Mesendoderm (in vitro differentiated cells): Measurements from ENCODE around the gene LIPE.

ENCODE experiments used
- DNase-seq: peaks from one replicate; pipeline ENCODE4 v3.0.0; 2013
- H2AK5ac ChIP-seq: 2 replicates; pipeline ENCODE4 v1.6.1; 2013; ENCODE audit warnings: low read length, inconsistent platforms
- H2BK120ac ChIP-seq: 2 replicates; pipeline ENCODE4 v1.6.1; 2013; ENCODE audit warnings: low read depth, mild to moderate bottlenecking, low read length, moderate library complexity, mixed read lengths
- H2BK15ac ChIP-seq: replicated peaks from 2 replicates; pipeline ENCODE4 v1.6.1; 2013; ENCODE audit warnings: low read depth, mild to moderate bottlenecking, moderate library complexity
- H2BK5ac ChIP-seq: 2 replicates; pipeline ENCODE4 v1.6.1; 2013; ENCODE audit warnings: low read length, inconsistent platforms
- H3K18ac ChIP-seq: 2 replicates; pipeline ENCODE4 v1.6.1; 2013; ENCODE audit warnings: mild to moderate bottlenecking, low read length, mixed read lengths
- H3K23ac ChIP-seq: one replicate; pipeline ENCODE4 v1.6.1; 2013; ENCODE audit warnings: low read length
- H3K27ac ChIP-seq: 2 replicates; pipeline ENCODE4 v1.5.1; 2013; ENCODE audit warnings: low read depth, mild to moderate bottlenecking, inconsistent platforms, low read length, moderate library complexity
- H3K27me3 ChIP-seq: 2 replicates; pipeline ENCODE4 v1.6.1; 2013; ENCODE audit warnings: low read length, control low read depth, mild to moderate bottlenecking, inconsistent platforms; ENCODE audit not compliant: insufficient read depth, poor library complexity
- H3K36me3 ChIP-seq: 2 replicates; pipeline ENCODE4 v1.6.1; 2013; ENCODE audit warnings: low read length, inconsistent platforms; ENCODE audit not compliant: control insufficient read depth, insufficient read depth
- H3K4ac ChIP-seq: one replicate; pipeline ENCODE4 v1.6.1; 2013; ENCODE audit warnings: low read depth, mild to moderate bottlenecking, low read length, moderate library complexity
- H3K4me1 ChIP-seq: 2 replicates; pipeline ENCODE4 v1.6.1; 2013; ENCODE audit warnings: low read depth, low read length, inconsistent platforms; ENCODE audit not compliant: control insufficient read depth
- H3K4me2 ChIP-seq: 2 replicates; pipeline ENCODE4 v1.6.1; 2013; ENCODE audit warnings: low read length
- H3K4me3 ChIP-seq: 2 replicates; pipeline ENCODE4 v1.5.1; 2013; ENCODE audit warnings: mild to moderate bottlenecking, low read length
- H3K56ac ChIP-seq: one replicate; pipeline ENCODE4 v1.6.1; 2013; ENCODE audit warnings: low read length
- H3K79me1 ChIP-seq: 2 replicates; pipeline ENCODE4 v1.6.1; 2013; ENCODE audit warnings: low read length, inconsistent platforms
- H3K79me2 ChIP-seq: 2 replicates; pipeline ENCODE4 v1.6.1; 2013; ENCODE audit warnings: mild to moderate bottlenecking, low read length; ENCODE audit not compliant: control insufficient read depth, insufficient read depth
- H3K9ac ChIP-seq: 2 replicates; pipeline ENCODE4 v1.6.1; 2013; ENCODE audit warnings: low read length, inconsistent platforms
- H4K5ac ChIP-seq: one replicate; pipeline ENCODE4 v1.6.1; 2013; ENCODE audit warnings: low read length
- H4K8ac ChIP-seq: one replicate; pipeline ENCODE4 v1.6.1; 2013; ENCODE audit warnings: low read depth, mild to moderate bottlenecking, control low read depth, low read length, moderate library complexity
- WGBS: extraction: QIAGEN DNeasy Blood & Tissue Kit; methylation state at CpG from one replicate; pipeline ENCODE4 v1.1.7; 2013; ENCODE audit warnings: low lambda C conversion rate, missing lambda C conversion rate; ENCODE audit not compliant: insufficient coverage; ENCODE audit errors: extremely low coverage; 5-methylcytosine and 5-hydroxymethylcytosine counted together

LIPE gene

GRCh38 chr19:42471554-42472249 is 44.5 kb upstream of the LIPE start:
- Histone ChIP-seq H3K36me3 (no peaks in the 10 kb centered on the region), H2AK5ac (no peak overlapping the region), H3K79me1 (no peaks in the 10 kb centered on the region), H3K4ac (no peak overlapping the region), H3K23ac (no peak overlapping the region), H3K4me2 (no peak overlapping the region), H3K56ac (no peak overlapping the region), H2BK15ac (no peak overlapping the region), H4K5ac (no peak overlapping the region), H3K4me3 (no peak overlapping the region), H3K79me2 (no peaks in the 10 kb centered on the region), H2BK120ac (no peak overlapping the region), H3K18ac (no peak overlapping the region), H3K27ac (no peak overlapping the region), H3K9ac (no peak overlapping the region), H3K4me1 (peaks cover 13% of the 10 kb centered on the region), H2BK5ac (no peak overlapping the region), H3K27me3 (no peaks in the 10 kb centered on the region), H4K8ac (no peak overlapping the region)
- WGBS: no CpG with 5 or more reads among the region's 7 CpGs
- no peak for DNase-seq

GRCh38 chr19:42469311-42470235 is 42.4 kb upstream of the LIPE start:
- Histone ChIP-seq H3K36me3 (no peaks in the 10 kb centered on the region), H3K56ac (peak overlapping the region; percentile 38), H4K5ac (no peak overlapping the region), H2BK15ac (no peak overlapping the region), H4K8ac (no peak overlapping the region), H2BK120ac (no peak overlapping the region), H3K79me2 (no peaks in the 10 kb centered on the region), H2BK5ac (no peak overlapping the region), H3K23ac (no peak overlapping the region), H3K4me3 (no peak overlapping the region), H3K79me1 (no peaks in the 10 kb centered on the region), H3K4ac (no peak overlapping the region), H2AK5ac (no peak overlapping the region), H3K18ac (peak overlapping the region; percentile 31), H3K27me3 (no peaks in the 10 kb centered on the region), H3K27ac (no peak overlapping the region), H3K4me2 (no peak overlapping the region), H3K4me1 (peaks cover 5% of the 10 kb centered on the region), H3K9ac (no peak overlapping the region)
- DNase-seq: no peak
- WGBS: no CpG with 5 or more reads among the region's 8 CpGs

- no peak overlapping the region for H4K8ac ChIP-seq
- H3K9ac ChIP-seq: no peak overlapping the region
- no peak overlapping the region for H4K5ac ChIP-seq
- no peaks in the 10 kb centered on the region for H3K79me2 ChIP-seq
- no peak overlapping the region for H2BK15ac ChIP-seq
- no peak overlapping the region for H2BK120ac ChIP-seq
- H3K27me3 ChIP-seq: no peaks in the 10 kb centered on the region
- WGBS: no CpG with 5 or more reads among the region's 3 CpGs
- H3K23ac ChIP-seq: no peak overlapping the region
- peaks cover 5% of the 10 kb centered on the region for H3K4me1 ChIP-seq
- no peaks in the 10 kb centered on the region for H3K79me1 ChIP-seq
- H2BK5ac ChIP-seq: no peak overlapping the region
- H3K56ac ChIP-seq: peak overlapping the region; percentile 4
- H3K27ac ChIP-seq: no peak overlapping the region
- H3K4me3 ChIP-seq: no peak overlapping the region
- no peak overlapping the region for H3K4me2 ChIP-seq
- H3K4ac ChIP-seq: no peak overlapping the region
- peak; percentile 63 for DNase-seq
- H3K18ac ChIP-seq: peak overlapping the region; percentile 72
- H2AK5ac ChIP-seq: no peak overlapping the region
- no peaks in the 10 kb centered on the region for H3K36me3 ChIP-seq
These were observed 41.1 kb upstream of the LIPE start for GRCh38 chr19:42468273-42468796.

- no peak overlapping the region for H2AK5ac ChIP-seq
- H4K5ac ChIP-seq: peak overlapping the region; percentile 13
- DNase-seq: no peak
- H4K8ac ChIP-seq: no peak overlapping the region
- no CpG with 5 or more reads among the region's 5 CpGs for WGBS
- no peaks in the 10 kb centered on the region for H3K36me3 ChIP-seq
- H3K79me1 ChIP-seq: no peaks in the 10 kb centered on the region
- no peak overlapping the region for H3K4me2 ChIP-seq
- no peaks in the 10 kb centered on the region for H3K79me2 ChIP-seq
- H3K4ac ChIP-seq: no peak overlapping the region
- no peaks in the 10 kb centered on the region for H3K27me3 ChIP-seq
- H2BK5ac ChIP-seq: no peak overlapping the region
- H2BK120ac ChIP-seq: no peak overlapping the region
- no peak overlapping the region for H2BK15ac ChIP-seq
- H3K23ac ChIP-seq: no peak overlapping the region
- H3K4me1 ChIP-seq: peaks cover 2% of the 10 kb centered on the region
- H3K4me3 ChIP-seq: no peak overlapping the region
- no peak overlapping the region for H3K9ac ChIP-seq
- no peak overlapping the region for H3K56ac ChIP-seq
- H3K27ac ChIP-seq: no peak overlapping the region
- H3K18ac ChIP-seq: no peak overlapping the region
These were observed 40.1 kb upstream of the LIPE start for GRCh38 chr19:42467183-42467760.

- Histone ChIP-seq H2BK5ac (no peak overlapping the region), H3K79me2 (no peaks in the 10 kb centered on the region), H2BK120ac (no peak overlapping the region), H3K27ac (no peak overlapping the region), H2BK15ac (no peak overlapping the region), H3K27me3 (no peaks in the 10 kb centered on the region), H3K9ac (no peak overlapping the region), H4K8ac (no peak overlapping the region), H4K5ac (peak overlapping the region; percentile 13), H3K23ac (no peak overlapping the region), H3K4ac (no peak overlapping the region), H3K79me1 (no peaks in the 10 kb centered on the region), H3K4me2 (no peak overlapping the region), H3K56ac (peak overlapping the region; percentile 39), H3K18ac (no peak overlapping the region), H3K36me3 (no peaks in the 10 kb centered on the region), H3K4me1 (no peaks in the 10 kb centered on the region), H3K4me3 (no peak overlapping the region), H2AK5ac (no peak overlapping the region)
- no CpG with 5 or more reads among the region's 5 CpGs for WGBS
- DNase-seq: no peak
These were observed 39.5 kb upstream of the LIPE start for GRCh38 chr19:42466521-42467182.
